ENCODE results near the gene ETS1.

ETS1 gene

GRCh38 chr11:128421577-128422330 lies 165.6 kb downstream of the ETS1 start:
- peak; percentile 47 for DNase-seq (ENCODE audit: low read depth, low spot score)
- H3K4me3 ChIP-seq (ENCODE audit: low read depth, low read length): no peak overlapping the region
- in situ Hi-C loops (cut with HindIII; ENCODE audit: low sequenced_read_pairs): no loop called here
- TF ChIP-seq, protein P1, sequence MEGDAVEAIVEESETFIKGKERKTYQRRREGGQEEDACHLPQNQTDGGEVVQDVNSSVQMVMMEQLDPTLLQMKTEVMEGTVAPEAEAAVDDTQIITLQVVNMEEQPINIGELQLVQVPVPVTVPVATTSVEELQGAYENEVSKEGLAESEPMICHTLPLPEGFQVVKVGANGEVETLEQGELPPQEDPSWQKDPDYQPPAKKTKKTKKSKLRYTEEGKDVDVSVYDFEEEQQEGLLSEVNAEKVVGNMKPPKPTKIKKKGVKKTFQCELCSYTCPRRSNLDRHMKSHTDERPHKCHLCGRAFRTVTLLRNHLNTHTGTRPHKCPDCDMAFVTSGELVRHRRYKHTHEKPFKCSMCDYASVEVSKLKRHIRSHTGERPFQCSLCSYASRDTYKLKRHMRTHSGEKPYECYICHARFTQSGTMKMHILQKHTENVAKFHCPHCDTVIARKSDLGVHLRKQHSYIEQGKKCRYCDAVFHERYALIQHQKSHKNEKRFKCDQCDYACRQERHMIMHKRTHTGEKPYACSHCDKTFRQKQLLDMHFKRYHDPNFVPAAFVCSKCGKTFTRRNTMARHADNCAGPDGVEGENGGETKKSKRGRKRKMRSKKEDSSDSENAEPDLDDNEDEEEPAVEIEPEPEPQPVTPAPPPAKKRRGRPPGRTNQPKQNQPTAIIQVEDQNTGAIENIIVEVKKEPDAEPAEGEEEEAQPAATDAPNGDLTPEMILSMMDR (IDR thresholded peaks at IDR 0.05; ENCODE audit: low read depth, low read length): no peak

- in situ Hi-C loops (cut with HindIII; ENCODE audit: low sequenced_read_pairs): no loop called here
- H3K4me3 ChIP-seq (ENCODE audit: low read depth, low read length): no peak overlapping the region
- peak; percentile 52 for DNase-seq (ENCODE audit: low read depth, low spot score)
- TF ChIP-seq, protein P1 (IDR thresholded peaks at IDR 0.05; ENCODE audit: low read depth, low read length): no peak
Observed at GRCh38 chr11:128420951-128421350, 166.4 kb downstream of the ETS1 start.

DNA sequence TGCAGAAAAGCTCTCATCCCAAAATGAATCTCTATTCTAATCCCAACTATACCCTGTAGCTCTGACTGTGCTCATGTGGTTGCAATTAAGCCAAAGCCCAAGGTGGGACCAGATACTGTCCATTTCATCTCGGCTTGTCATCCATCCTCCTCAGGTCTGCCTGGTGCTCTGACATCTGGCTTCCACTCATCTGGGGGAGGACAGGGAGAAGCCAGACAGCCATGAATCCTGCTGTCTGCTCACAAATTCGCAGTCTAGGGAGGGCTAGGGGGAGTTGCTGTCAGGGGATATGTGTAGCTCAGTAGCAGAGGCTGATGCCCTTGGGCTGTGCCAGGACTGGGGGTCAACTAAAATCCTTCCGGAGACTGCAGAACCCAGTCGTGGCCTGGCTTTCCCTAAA lies 167.1 kb downstream of the ETS1 start:
- TF ChIP-seq, protein P1 (IDR thresholded peaks at IDR 0.05; ENCODE audit: low read depth, low read length): no peak
- no peak overlapping the region for H3K4me3 ChIP-seq (ENCODE audit: low read depth, low read length)
- in situ Hi-C loops (cut with HindIII; ENCODE audit: low sequenced_read_pairs): no loop called here
- DNase-seq (ENCODE audit: low read depth, low spot score): no peak

DNA sequence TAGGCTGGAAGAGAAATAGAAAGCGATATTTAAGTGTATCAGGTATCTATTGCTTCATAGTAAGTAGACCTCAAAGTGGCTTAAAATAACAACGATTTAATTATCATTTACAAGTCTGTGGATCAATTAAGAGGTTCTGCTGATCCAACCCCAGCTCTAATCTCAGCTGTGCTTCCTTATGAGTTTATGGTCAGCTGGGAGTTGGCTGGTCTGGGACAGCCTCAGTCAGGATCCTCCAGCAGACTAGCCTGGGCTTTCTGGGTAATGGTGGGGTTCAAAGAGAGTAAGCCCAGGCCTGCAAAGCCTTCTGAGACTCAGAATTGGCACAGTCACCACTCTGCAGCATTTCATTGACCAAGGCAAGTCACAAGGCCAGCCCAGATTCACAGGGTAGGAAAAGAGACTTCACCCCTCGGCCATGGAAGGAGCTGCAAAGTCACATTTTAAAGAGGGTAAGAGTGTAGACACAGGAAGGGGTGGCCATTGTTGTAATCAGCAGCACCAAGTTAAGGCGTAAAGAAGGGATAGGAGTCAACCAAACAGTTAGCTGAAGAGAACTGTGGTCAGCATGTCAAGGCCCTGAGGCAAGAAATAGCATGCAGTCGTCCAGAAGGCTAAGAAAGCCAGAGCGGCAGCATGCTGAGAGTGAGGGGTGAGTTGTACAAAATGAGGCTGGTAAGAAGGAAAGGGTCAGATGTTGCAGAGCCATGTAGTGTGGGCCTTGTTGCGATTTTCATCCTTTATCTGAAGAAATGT lies 168.2 kb downstream of the ETS1 start:
- in situ Hi-C loops (cut with HindIII; ENCODE audit: low sequenced_read_pairs): no loop called here
- TF ChIP-seq, protein P1 (IDR thresholded peaks at IDR 0.05; ENCODE audit: low read depth, low read length): no peak
- no peak for DNase-seq (ENCODE audit: low read depth, low spot score)
- no peak overlapping the region for H3K4me3 ChIP-seq (ENCODE audit: low read depth, low read length)

DNA sequence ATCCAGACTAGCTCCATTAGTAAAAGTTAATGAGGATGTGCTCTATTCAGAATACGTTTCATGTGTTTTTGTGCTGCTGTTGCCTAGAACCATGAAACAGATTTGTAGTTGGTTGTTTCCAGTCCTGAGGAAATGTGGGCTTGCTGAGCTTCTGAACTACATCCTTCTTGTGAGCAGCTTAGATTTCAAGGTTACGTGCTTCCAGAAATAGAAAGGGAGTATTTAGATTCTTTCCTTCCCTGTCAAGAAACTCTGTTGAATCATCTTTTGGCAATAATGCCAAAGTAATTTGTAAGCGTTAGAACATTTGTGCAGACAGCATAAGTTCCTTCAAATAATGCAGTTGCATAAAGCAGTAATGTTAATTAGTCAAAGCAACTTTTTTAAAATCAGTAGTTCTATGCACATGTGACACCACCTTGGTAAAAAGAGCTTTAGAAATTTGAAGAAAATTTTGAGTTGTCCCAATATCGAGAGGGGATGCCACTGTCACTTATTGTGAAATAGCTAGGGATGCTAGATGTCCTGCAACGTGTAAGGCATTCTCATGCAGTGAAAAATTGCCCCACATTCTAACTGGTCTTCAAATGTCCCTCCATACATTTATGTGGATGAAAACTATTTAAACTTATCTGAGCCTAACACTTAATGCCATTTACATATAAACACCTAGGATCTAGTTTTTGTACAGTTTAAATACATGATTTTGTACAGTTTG lies 169.6 kb downstream of the ETS1 start:
- TF ChIP-seq, protein P1 (IDR thresholded peaks at IDR 0.05; ENCODE audit: low read depth, low read length): no peak
- DNase-seq (ENCODE audit: low read depth, low spot score): peak; percentile 87
- no peak overlapping the region for H3K4me3 ChIP-seq (ENCODE audit: low read depth, low read length)
- in situ Hi-C loops (cut with HindIII; ENCODE audit: low sequenced_read_pairs): no loop called here

DNA sequence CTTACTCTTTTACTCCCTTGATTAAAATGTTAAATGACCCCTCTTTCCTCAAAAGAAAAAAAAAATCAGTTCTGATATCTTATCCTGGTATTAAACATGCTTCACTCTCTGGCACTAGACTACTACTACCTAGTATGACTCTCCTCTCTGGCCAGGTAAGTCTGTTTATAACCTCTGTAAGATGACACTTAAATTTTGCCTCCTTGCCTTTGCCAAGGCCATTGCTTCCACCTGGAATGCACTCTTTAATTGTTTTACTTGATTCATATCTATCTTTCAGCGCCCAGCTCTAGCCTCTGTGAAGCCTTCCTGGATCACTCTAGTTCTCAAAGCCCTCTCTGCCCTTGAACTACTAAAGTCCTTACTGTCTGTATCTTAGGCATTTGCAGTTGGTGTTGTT lies 170.4 kb downstream of the ETS1 start:
- TF ChIP-seq, protein P1 (IDR thresholded peaks at IDR 0.05; ENCODE audit: low read depth, low read length): no peak
- H3K4me3 ChIP-seq (ENCODE audit: low read depth, low read length): no peak overlapping the region
- DNase-seq (ENCODE audit: low read depth, low spot score): no peak
- in situ Hi-C loops (cut with HindIII; ENCODE audit: low sequenced_read_pairs): no loop called here

All from astrocyte of the spinal cord (primary cell).